ENCODE data around the gene COX5A. TPM values are rescaled to one million over a fixed set of nuclear protein-coding genes. Genes with fewer than 3 reads are reported as not detected.
A peak's percentile ranks its signal among the peaks of the same experiment; 100 is the strongest.

Gene COX5A
- 100 to 1,000 TPM; 243 to 279 TPM for total RNA-seq
- polyA plus RNA-seq (2013, experiment 1 of 2), result 279 TPM
- 257 TPM for polyA plus RNA-seq (2013, experiment 2 of 2)
- long read RNA-seq, experiment 1, transcript COX5A-201 (5 exons, 1,268 nt), result major isoform, 126 of 168 reads
- long read RNA-seq, experiment 1, partial matches to known transcripts, result 20 of 168 reads
- long read RNA-seq, experiment 1, other reads (novel, unspliced or antisense), result 16 of 168 reads
- long read RNA-seq, experiment 2, transcript COX5A-201 (5 exons, 1,268 nt), result major isoform, 148 of 155 reads
- long read RNA-seq, experiment 2, partial matches to known transcripts, result 5 of 155 reads
- long read RNA-seq, experiment 2, other reads (novel, unspliced or antisense), result 2 of 155 reads
- long read RNA-seq, experiment 3, transcript COX5A-201 (5 exons, 1,268 nt), result major isoform, 111 of 116 reads
- long read RNA-seq, experiment 3, partial matches to known transcripts, result 0 of 116 reads
- long read RNA-seq, experiment 3, other reads (novel, unspliced or antisense), result 1 of 116 reads
- long read RNA-seq, experiment 4, partial matches to known transcripts, result 0 of 2 reads
- long read RNA-seq, experiment 4, other reads (novel, unspliced or antisense), result 2 of 2 reads

- peaks cover 2% of the 10 kb centered on the region for H3K36me3 Mint-ChIP-seq (ENCODE audit: low read depth)
Measured at GRCh38 chr15:74937590-74938371, at the start of gene COX5A. Gene COX5A (minus strand): TSS chr15:74938073. CDS start chr15:74938014, 59 bp downstream.

GRCh38 chr15:74983725-74984231, 45.9 kb upstream of the COX5A start:
- no peak overlapping the region for H3K9ac ChIP-seq (ENCODE audit: extremely low read depth, low read length, poor library complexity, severe bottlenecking)
- no peaks in the 10 kb centered on the region for H3K4me1 ChIP-seq (ENCODE audit: control insufficient read depth, insufficient read depth, low read length)
- H3K9me3 ChIP-seq (ENCODE audit: control insufficient read depth, low read length), result no peaks in the 10 kb centered on the region
- no peaks in the 10 kb centered on the region for H3K27me3 ChIP-seq (ENCODE audit: control insufficient read depth, insufficient read depth, low read length, poor library complexity, severe bottlenecking)
- Mint-ChIP-seq H3K4me1 (no peaks in the 10 kb centered on the region), H3K4me3 (no peak overlapping the region), H3K27ac (no peak overlapping the region), H3K27me3 (ENCODE audit: insufficient read depth) (peaks cover 12% of the 10 kb centered on the region), H3K36me3 (ENCODE audit: low read depth) (no peaks in the 10 kb centered on the region), H3K9me3 (no peaks in the 10 kb centered on the region)
- DNase-seq, result no peak
- no peak overlapping the region for H3K27ac ChIP-seq (ENCODE audit: low read depth, low read length)
- 71 to 74% methylated on average over 2 to 4 of the region's 4 CpGs for WGBS, 2 experiments (ENCODE audit: insufficient coverage in 1 of 2, insufficient read length in 1 of 2)
- no peak for TF ChIP-seq CTCF (conservative IDR thresholded peaks at IDR 0.05)
- H3K4me3 ChIP-seq (ENCODE audit: low read length), result no peak overlapping the region
- H3K36me3 ChIP-seq (ENCODE audit: control insufficient read depth, insufficient read depth, low read length), result no peaks in the 10 kb centered on the region

More at GRCh38 chr15:74937590-74938371, at the start of gene COX5A:
- Mint-ChIP-seq H3K9me3 (no peaks in the 10 kb centered on the region), H3K27me3 (ENCODE audit: insufficient read depth) (peaks cover 2% of the 10 kb centered on the region), H3K4me3 (peak within 1 kb of the TSS; percentile 79), H3K4me1 (no peaks in the 10 kb centered on the region), H3K27ac (peak within 1 kb of the TSS; percentile 89)
- WGBS, 2 experiments (ENCODE audit: insufficient coverage in 1 of 2, insufficient read length in 1 of 2), result 0% methylated on average over 27 to 85 of the region's 85 CpGs
- peak within 1 kb of the TSS; percentile 92 for H3K27ac ChIP-seq (ENCODE audit: low read depth, low read length)
- H3K4me1 ChIP-seq (ENCODE audit: control insufficient read depth, insufficient read depth, low read length), result no peaks in the 10 kb centered on the region
- peaks cover 11% of the 10 kb centered on the region for H3K36me3 ChIP-seq (ENCODE audit: control insufficient read depth, insufficient read depth, low read length)
- peak within 1 kb of the TSS; percentile 88 for H3K9ac ChIP-seq (ENCODE audit: extremely low read depth, low read length, poor library complexity, severe bottlenecking)
- no peaks in the 10 kb centered on the region for H3K9me3 ChIP-seq (ENCODE audit: control insufficient read depth, low read length)
- peak; percentile 96 for DNase-seq
- H3K4me3 ChIP-seq (ENCODE audit: low read length), result peak within 1 kb of the TSS; percentile 100
- peak; percentile 19 for TF ChIP-seq CTCF (conservative IDR thresholded peaks at IDR 0.05)
- no peaks in the 10 kb centered on the region for H3K27me3 ChIP-seq (ENCODE audit: control insufficient read depth, insufficient read depth, low read length, poor library complexity, severe bottlenecking)

- H3K4me3 ChIP-seq (ENCODE audit: low read length), result no peak overlapping the region
- WGBS, 2 experiments (ENCODE audit: insufficient coverage in 1 of 2, insufficient read length in 1 of 2), result 87 to 95% methylated on average over 5 of the region's 5 CpGs
- Mint-ChIP-seq H3K36me3 (ENCODE audit: low read depth) (no peaks in the 10 kb centered on the region), H3K4me3 (no peak overlapping the region), H3K9me3 (no peaks in the 10 kb centered on the region), H3K27ac (no peak overlapping the region), H3K27me3 (ENCODE audit: insufficient read depth) (peaks cover 12% of the 10 kb centered on the region), H3K4me1 (no peaks in the 10 kb centered on the region)
- no peaks in the 10 kb centered on the region for H3K27me3 ChIP-seq (ENCODE audit: control insufficient read depth, insufficient read depth, low read length, poor library complexity, severe bottlenecking)
- no peak overlapping the region for H3K27ac ChIP-seq (ENCODE audit: low read depth, low read length)
- no peak for TF ChIP-seq CTCF (conservative IDR thresholded peaks at IDR 0.05)
- no peaks in the 10 kb centered on the region for H3K4me1 ChIP-seq (ENCODE audit: control insufficient read depth, insufficient read depth, low read length)
- DNase-seq, result no peak
- no peaks in the 10 kb centered on the region for H3K36me3 ChIP-seq (ENCODE audit: control insufficient read depth, insufficient read depth, low read length)
- H3K9ac ChIP-seq (ENCODE audit: extremely low read depth, low read length, poor library complexity, severe bottlenecking), result no peak overlapping the region
- H3K9me3 ChIP-seq (ENCODE audit: control insufficient read depth, low read length), result no peaks in the 10 kb centered on the region
Measured at GRCh38 chr15:74982183-74982582, 44.3 kb upstream of the COX5A start.
